ENCODE measurements around the gene TRAPPC12.

Gene TRAPPC12

DNA sequence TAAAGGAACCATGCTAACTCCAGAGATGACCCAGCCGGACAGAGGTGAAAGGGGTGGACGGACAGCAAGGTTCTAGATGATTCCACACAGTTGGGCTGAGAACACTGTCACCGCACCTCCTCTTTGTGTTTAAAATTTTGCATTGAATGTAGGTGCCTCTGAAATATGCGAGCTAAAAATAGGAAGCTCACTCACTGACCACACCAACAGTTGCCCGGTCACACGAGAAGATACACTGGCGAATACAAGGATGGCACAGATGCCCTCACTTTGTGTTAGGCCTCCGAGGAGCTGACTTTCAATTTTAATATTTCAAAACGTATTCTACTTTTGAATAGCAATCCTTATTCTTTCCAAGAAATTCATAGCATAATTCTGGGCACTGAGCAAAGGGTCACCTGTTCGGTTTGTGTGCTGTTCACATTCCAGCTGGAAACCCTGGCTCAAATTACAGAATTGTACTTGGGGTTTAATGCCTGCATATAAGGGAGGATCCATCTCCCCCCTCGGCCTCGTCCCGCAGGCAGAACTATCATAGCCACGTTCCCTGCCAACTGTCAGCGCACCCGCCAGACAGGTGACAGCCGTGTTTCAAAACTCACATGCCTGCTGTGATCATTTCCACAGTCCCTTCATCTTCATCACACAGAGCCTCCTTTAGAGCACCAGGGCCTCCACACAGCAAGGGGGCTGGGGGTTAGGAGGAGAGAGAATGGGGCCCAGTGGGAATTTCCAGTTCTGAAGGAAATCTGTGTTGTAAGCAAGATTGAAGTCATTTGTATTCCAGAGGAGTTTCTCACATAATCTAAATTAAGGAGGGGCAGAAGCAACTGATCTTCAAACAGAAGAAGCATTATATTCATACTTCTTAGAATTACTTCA, 91.6 kb downstream of the TRAPPC12 start:
- no peak for DNase-seq

GRCh38 chr2:3472296-3472695, 92.8 kb downstream of the TRAPPC12 start:
- no peak for DNase-seq

DNA sequence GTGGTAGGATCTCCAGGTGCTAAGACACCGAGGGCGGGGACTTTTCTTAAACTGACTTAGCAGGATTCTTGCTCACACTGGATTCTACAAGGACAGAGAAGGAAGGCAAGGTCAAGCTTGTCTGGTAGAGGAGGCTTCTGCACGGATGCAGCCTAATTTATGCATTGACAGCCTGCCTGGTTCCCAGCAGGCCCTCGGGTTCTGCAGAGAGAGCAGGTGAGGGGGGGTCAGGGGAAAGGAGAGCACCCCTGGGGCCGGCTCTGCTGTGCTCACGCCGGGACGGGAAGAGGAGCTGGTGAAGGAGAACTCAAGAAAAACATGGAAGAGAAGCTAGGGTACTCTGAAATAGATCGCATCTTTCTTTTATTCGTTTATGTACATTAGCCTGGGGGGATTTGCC, 93.5 kb downstream of the TRAPPC12 start:
- DNase-seq, result no peak

- no peak for DNase-seq
These were observed 96.3 kb downstream of the TRAPPC12 start for GRCh38 chr2:3475771-3476170.

GRCh38 chr2:3476321-3476984, 97.0 kb downstream of the TRAPPC12 start:
- no peak for DNase-seq

- DNase-seq, result peak; percentile 7
These were observed 97.5 kb downstream of the TRAPPC12 start for GRCh38 chr2:3476985-3477327.

DNA sequence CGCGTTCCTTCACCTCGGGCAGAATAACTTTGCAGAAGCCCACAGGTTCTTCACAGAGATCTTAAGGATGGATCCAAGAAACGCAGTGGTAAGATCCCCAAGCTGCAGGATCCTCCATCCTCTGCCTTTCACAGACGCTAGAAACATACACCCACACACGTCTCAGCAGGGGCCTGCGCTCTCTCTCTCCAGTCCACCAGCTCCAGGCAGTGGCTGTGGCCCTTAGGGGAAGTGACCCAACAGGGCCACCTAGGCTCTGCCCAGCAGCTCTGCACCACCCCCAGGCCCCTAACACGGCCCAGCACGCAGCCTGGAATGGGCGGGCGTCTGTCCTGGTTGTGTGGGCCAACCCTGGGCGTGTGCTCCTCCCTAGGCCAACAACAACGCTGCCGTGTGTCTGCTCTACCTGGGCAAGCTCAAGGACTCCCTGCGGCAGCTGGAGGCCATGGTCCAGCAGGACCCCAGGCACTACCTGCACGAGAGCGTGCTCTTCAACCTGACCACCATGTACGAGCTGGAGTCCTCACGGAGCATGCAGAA, 99.4 kb downstream of the TRAPPC12 start:
- no peak for DNase-seq

DNA sequence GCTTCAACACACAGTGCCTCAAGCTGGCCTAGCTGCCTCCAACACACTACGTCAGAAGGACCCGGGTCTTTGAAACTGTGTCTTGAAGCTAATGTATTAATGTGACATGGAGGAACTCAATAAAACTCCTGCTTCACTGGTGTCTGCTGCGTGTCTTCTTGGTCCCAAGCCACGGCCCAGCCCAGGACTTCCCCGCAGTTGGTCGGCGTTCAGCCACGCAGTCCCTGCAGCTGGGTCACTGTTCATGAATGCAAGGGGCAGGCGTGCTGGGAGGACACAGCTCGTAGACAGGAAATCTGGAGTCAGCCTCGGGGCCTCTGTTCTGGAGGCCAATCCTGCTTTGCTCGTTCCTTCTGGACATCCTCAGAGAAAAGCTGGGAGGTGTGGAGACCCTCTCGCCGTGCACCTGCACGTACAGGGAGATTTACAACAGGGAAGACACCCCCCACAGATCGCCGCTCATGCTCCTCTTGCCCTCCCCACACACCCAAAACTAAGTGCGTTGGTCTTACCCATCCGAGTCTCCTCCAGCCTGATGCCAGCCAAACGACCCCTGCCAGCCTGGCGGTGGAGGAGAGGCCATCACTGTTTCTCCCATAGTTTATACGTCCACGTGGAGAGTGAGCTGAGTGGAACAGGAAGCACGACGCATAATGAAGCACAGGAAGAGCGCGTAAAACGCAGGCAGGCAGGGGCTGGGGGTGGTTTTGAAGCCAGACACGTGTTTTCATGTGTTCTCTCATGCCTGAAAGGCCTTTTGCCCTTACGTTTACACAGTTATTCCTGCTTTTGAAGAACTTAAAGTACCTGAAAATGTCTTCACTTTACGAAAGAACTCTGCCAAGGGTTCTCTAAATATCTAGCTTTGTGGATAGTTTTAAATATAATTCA, 100.2 kb downstream of the TRAPPC12 start:
- DNase-seq, result no peak

DNA sequence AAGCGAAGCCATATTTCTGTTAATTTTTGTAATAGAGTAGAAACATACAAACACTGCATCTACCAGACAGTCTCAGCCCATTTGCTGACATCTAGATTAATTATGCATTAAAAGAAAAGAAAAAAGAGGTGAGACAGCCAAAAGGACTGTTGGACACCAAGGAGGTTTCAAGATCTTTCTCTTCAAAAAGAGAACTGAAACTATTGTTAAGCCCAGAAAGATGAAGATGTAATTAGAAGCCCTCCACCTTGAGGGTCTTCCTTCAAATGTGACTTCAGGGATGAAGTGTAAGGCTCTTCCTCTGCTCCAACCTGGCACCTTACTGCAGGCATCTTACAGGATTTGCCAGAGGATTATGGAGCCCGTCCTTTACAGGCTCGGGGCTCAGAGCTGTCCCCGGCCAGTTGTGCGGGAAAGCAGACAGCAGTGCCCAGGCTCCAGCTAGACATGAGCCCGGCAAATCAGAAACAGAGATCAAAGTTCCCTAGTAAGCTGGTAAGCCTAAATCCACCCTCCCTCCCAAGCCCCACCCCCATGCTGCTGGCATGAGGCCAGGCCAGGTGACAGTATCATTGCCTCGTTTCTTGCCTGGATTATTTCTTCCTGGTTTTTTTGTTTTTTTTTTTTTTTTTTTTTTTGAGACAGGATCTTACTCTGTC, 101.0 kb downstream of the TRAPPC12 start:
- DNase-seq, result no peak

GRCh38 chr2:3481011-3481400, 101.5 kb downstream of the TRAPPC12 start:
- DNase-seq, result no peak

DNA sequence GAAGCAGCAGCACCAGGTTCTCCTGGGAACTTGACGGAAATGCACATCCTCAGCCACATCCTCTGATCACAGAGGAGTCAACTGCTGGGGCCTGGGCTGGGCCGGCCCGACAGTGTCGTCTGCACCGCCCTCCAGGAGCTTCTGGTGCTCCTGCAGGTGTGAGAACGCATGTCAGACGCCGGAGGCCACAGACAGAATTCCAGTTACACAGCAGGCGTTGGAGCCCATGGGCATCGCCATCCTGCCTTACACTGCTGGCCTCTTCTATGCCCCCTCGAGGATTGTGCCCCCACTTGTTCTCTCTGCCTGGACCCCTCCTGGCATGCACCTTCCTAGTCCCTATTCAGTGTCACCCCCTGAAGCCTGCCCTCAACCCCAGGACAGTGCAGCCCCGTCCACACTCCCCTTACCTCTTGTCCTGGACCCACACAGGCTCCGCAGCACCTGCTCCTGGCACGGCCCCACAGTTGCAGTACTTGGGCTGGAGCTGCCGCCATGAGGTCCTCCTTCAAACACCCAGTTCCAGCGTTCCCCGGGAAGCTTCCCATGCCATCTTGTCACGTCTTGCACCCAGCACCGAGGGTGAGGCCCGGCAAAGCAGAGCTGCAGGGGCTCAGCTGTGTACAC, 102.4 kb downstream of the TRAPPC12 start:
- no peak for DNase-seq

DNA sequence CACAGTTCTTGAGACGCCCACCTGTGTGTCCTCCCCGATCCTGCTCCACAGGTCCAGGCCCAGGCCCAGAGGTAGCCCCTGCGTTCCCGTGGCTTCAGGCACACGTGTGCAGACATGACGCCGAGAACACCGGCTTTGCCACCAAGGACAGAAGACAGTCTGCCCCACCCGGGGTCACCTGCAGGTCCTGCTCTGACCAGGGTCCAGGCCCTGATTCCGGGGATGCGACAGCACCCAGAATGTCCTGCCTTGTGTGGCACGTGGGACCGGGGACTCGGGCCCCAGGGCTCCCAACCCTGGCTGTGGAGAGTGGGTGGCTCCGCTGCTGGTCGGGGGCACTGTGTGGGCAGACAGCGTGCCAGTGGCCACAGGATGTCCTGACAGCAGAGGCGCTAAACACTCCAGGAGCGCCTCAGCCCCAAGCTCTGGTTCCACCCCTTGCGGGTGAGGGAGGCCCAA, 102.9 kb downstream of the TRAPPC12 start:
- DNase-seq, result no peak

GRCh38 chr2:3483227-3483985, 103.9 kb downstream of the TRAPPC12 start:
- no peak for DNase-seq

GRCh38 chr2:3483986-3484960, 104.8 kb downstream of the TRAPPC12 start:
- DNase-seq, result no peak

GRCh38 chr2:3485166-3485565, 105.7 kb downstream of the TRAPPC12 start:
- DNase-seq, result no peak

GRCh38 chr2:3486047-3487027, 106.8 kb downstream of the TRAPPC12 start:
- no peak for DNase-seq

DNA sequence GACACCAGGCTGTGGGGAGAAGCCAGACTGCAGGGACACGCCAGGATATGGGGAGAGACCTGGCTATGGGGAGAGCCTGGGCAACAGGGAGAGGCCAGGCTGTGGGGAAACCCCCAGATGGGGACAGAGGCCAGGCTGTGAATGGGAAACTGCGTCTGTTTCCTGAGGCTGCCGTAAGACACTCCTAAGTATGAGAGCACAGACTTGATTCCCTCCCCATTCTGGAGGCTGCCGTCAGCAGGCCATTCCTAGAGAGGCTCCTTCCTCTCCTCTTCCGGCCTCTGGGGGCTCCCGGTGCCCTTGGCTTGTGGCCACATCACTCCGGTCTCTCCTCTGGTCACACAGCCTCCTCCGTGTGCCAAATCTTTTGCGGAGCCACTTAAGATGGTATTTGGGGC, 107.5 kb downstream of the TRAPPC12 start:
- no peak for DNase-seq

GRCh38 chr2:3487432-3487831, 107.9 kb downstream of the TRAPPC12 start:
- no peak for DNase-seq

- no peak for DNase-seq
These were observed 108.6 kb downstream of the TRAPPC12 start for GRCh38 chr2:3488061-3488531.

Measured in hematopoietic multipotent progenitor cell treated with erythropoietin and hydrocortisone succinate and interleukin-3 and kit ligand, for 6 days (in vitro differentiated cells).